Gastrocnemius medialis (tissue), 4 donors: ENCODE data around the gene ARFIP2. TPM values are rescaled to one million over a fixed set of nuclear protein-coding genes. Genes with fewer than 3 reads are reported as not detected.

Source experiments
- ATAC-seq, 2 donors: fragments of 150-250 bp; one replicate each; pipeline ENCODE4 v1.9.1; 2016
- DNase-seq, 2 donors: peaks; one replicate each; pipeline ENCODE4 v3.0.0-alpha.2; 2019
- H3K27ac ChIP-seq, 4 donors: fragments of 200-600 bp; sonication (generic); 1 replicate in 1 of 4; 2 replicates in 3 of 4; pipeline ENCODE4 v1.5.1; 2016 to 2018; ENCODE audit warnings: mild to moderate bottlenecking in 2 of 4, moderate library complexity in 1 of 4
- H3K27me3 ChIP-seq, 3 donors: fragments of 200-600 bp; sonication (generic) in 2 of 3; 1 replicate in 1 of 3; 2 replicates in 2 of 3; pipeline versions ENCODE4 v1.5.1 to v1.6.0; 2016 to 2019; ENCODE audit warnings: mild to moderate bottlenecking in 1 of 3, moderate library complexity in 1 of 3
- H3K36me3 ChIP-seq, 2 donors: fragments of 200-600 bp; sonication (generic) in 1 of 2; one replicate each; pipeline ENCODE4 v1.5.1; 2017 to 2018
- H3K4me1 ChIP-seq, 2 donors: fragments of 200-600 bp; sonication (generic) in 1 of 2; one replicate each; pipeline ENCODE4 v1.5.1; 2016 to 2017; ENCODE audit warnings: mild to moderate bottlenecking in 2 of 2
- H3K4me3 ChIP-seq, 4 donors: fragments of 200-600 bp; sonication (generic) in 3 of 4; 1 replicate in 1 of 4; 2 replicates in 3 of 4; pipeline ENCODE4 v1.5.1; 2016 to 2019; ENCODE audit warnings: mild to moderate bottlenecking in 2 of 4
- H3K9me3 ChIP-seq, 3 donors: fragments of 200-600 bp; sonication (generic) in 2 of 3; 1 replicate in 1 of 3; 2 replicates in 2 of 3; pipeline ENCODE4 v1.5.1; 2016 to 2019
- CTCF ChIP-seq, 5 experiments: fragments of 450-650 bp in 3 of 5; fragments of 200-600 bp in 2 of 5; sonication (generic) in 2 of 5; IDR thresholded peaks in 4 of 5; conservative IDR thresholded peaks in 1 of 5; 1 replicate in 4 of 5; 2 replicates in 1 of 5; pipeline ENCODE4 v1.5.1; 2016 to 2019; ENCODE audit warnings: antibody characterized with exemption in 5 of 5, mild to moderate bottlenecking in 3 of 5, moderate library complexity in 3 of 5
- POLR2A ChIP-seq, 2 donors: fragments of 450-650 bp; IDR thresholded peaks; one replicate each; pipeline ENCODE4 v1.6.1; 2017; ENCODE audit warnings: antibody characterized with exemption in 2 of 2, mild to moderate bottlenecking in 2 of 2, moderate library complexity in 2 of 2
- in situ Hi-C, 4 donors: fragments of 200-750 bp; cut with MboI; loops; one replicate each; pipeline versions ENCODE4 v1.15.0 to v1.8.0; 2017; ENCODE audit warnings: low sequenced_read_pairs in 4 of 4
- intact Hi-C: fragments of 100-400 bp; cut with DNase I; formaldehyde crosslinking; loops from one replicate; pipeline ENCODE4 v1.15.1; 2023; ENCODE audit warnings: low total_unique reads
- total RNA-seq, 4 donors: library from RNA; depleted of rRNA; stranded (reverse); fragments of >200 nt; gene quantifications; one replicate each; pipeline versions ENCODE4 v1.1.0 to v1.2.3, GENCODE V29; 2016

Gene ARFIP2
- total RNA-seq, 4 donors from 2014 or later, result 20.1 to 27.8 (median 24.4) TPM

DNA sequence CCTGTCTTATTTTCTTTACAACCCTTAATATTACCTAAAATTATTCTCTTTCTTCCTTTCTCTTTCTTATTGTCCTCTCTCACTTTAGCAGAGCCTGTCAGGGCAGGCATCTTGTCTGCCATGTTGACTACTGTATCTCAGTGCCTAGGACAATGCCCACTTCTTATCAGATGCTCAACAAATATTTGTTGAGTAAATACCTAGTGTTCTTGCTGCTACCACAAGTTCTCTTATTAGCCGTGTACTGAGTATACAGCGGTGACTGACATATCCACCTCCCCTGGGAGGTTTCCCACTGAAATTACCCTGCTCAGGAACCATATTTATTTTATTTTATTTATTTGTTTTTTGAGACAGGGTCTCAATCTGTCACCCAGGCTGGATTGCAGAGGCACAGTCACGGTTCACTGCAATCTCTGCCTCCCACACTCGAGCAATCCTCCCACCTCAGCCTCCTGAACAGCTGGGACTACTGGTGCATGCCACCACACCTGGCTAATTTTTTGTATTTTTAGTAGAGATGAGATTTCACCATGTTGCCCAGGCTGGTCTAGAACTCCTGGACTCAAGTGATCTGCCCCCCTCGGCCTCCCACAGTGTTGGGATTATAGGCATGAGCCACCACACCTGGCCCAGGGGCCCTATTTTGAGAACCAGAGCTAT is 47.0 kb downstream of the ARFIP2 start:
- TF ChIP-seq POLR2A (IDR thresholded peaks at IDR 0.05) (no peak), CTCF (IDR thresholded peaks at IDR 0.05 in 4 of 5, conservative IDR thresholded peaks at IDR 0.05 in 1 of 5) (no peak)
- no peak for DNase-seq

DNA sequence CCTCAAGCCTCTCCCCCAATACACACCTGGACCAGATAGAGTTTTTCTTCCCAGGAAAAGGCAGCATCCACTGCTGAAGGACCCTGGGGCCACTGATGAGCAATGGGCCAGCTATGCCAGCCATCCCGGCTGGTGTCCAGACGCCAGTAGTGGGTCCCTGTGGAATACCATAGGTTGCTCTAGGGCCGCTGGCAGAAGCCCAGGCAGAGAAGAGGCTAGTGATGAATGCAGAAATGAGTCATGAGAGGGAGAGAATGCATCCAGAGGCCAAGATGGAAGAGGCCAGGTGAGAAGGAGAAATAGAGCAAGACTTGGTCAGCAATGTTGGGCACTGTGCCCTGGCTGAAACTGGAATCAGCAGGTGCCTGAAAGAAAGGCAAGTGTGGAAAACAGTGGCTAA is 49.3 kb downstream of the ARFIP2 start:
- H3K27me3 ChIP-seq, result no peaks in the 10 kb centered on the region
- no peak for TF ChIP-seq CTCF (IDR thresholded peaks at IDR 0.05 in 4 of 5, conservative IDR thresholded peaks at IDR 0.05 in 1 of 5)
- TF ChIP-seq POLR2A (IDR thresholded peaks at IDR 0.05), result no peak
- H3K4me3 ChIP-seq, result no peak overlapping the region
- H3K4me1 ChIP-seq, result no peaks in the 10 kb centered on the region
- ATAC-seq (no peak), DNase-seq (no peak)
- no peaks in the 10 kb centered on the region for H3K36me3 ChIP-seq
- H3K9me3 ChIP-seq, result no peaks in the 10 kb centered on the region
- in situ Hi-C loops, result no loop called here
- H3K27ac ChIP-seq, result no peak overlapping the region
- intact Hi-C loops, result no loop called here

More for the DNA sequence above, 47.0 kb downstream of the ARFIP2 start:
- intact Hi-C loops, result no loop called here
- no peaks in the 10 kb centered on the region for H3K27me3 ChIP-seq
- H3K4me1 ChIP-seq, result no peaks in the 10 kb centered on the region
- H3K4me3 ChIP-seq, result no peak overlapping the region
- no peaks in the 10 kb centered on the region for H3K9me3 ChIP-seq
- in situ Hi-C loops, result no loop called here
- H3K27ac ChIP-seq, result no peak overlapping the region
- no peak for ATAC-seq
- no peaks in the 10 kb centered on the region for H3K36me3 ChIP-seq

DNA sequence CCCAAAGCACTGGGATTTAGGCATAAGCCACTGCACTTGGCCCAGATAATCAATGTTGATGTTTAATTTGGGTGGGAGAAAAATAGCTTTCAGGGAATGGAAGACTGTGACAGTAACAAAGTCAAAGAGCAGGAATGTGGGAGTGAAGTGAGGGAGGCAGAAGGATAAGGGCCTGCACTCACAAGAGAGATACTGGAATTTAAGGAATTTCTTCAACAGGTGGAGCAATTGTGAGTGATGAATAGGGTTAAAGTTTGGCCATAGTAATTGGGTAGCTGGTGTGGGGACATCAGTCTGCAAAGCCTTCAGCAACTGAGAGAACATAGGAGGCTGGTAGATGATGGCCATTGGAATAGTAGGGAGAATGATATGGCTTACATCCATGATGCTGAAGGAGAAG is 53.6 kb downstream of the ARFIP2 start:
- no peak for DNase-seq
- no peaks in the 10 kb centered on the region for H3K36me3 ChIP-seq
- H3K9me3 ChIP-seq, result no peaks in the 10 kb centered on the region
- H3K4me1 ChIP-seq, result no peaks in the 10 kb centered on the region
- no peak for ATAC-seq
- no peak for TF ChIP-seq POLR2A (IDR thresholded peaks at IDR 0.05)
- TF ChIP-seq CTCF (IDR thresholded peaks at IDR 0.05 in 4 of 5, conservative IDR thresholded peaks at IDR 0.05 in 1 of 5), result no peak
- no peaks in the 10 kb centered on the region for H3K27me3 ChIP-seq
- intact Hi-C loops (no loop called here), in situ Hi-C loops (no loop called here)
- H3K27ac ChIP-seq, result no peak overlapping the region
- no peak overlapping the region for H3K4me3 ChIP-seq

Other genes starting within 250 kb of the ARFIP2 start
- gene FHIP1B, start 246.7 kb downstream of the ARFIP2 start, total RNA-seq, result 10 to 100 TPM; 23.9 to 41.7 (median 33.9) TPM
- not detected for gene CNGA4, start 242.2 kb downstream of the ARFIP2 start, total RNA-seq
- gene CCKBR, start 221.5 kb downstream of the ARFIP2 start, total RNA-seq, result not detected
- 10 to 100 TPM; 12.9 to 53.6 (median 34.1) TPM for gene CAVIN3, start 160.8 kb downstream of the ARFIP2 start, total RNA-seq
- 10 to 100 TPM; 19.2 to 56.1 (median 42.4) TPM for gene SMPD1, start 90.9 kb downstream of the ARFIP2 start, total RNA-seq
- gene APBB1, start 62.2 kb downstream of the ARFIP2 start, total RNA-seq, result 10 to 100 TPM; 18.5 to 49.2 (median 46.2) TPM
- 10 to 100 TPM in 1 of 4 donors, 1 to 10 TPM in 1, not detected in 2; 8.7 to 17.6 TPM for gene HPX, start 40.3 kb downstream of the ARFIP2 start, total RNA-seq
- 10 to 100 TPM; 15.3 to 20.0 (median 16.5) TPM for gene TRIM3, start 7.4 kb downstream of the ARFIP2 start, total RNA-seq
- 10 to 100 TPM; 10.0 to 14.5 (median 12.4) TPM for gene TIMM10B, start 170 bp upstream of the ARFIP2 start, total RNA-seq
- gene DNHD1, start 15.9 kb upstream of the ARFIP2 start, total RNA-seq, result 10 to 100 TPM in 1 of 4 donors, 1 to 10 TPM in 3; 3.4 to 10.5 (median 4.3) TPM
- 10 to 100 TPM; 10.9 to 25.7 (median 14.9) TPM for gene RRP8, start 122.3 kb upstream of the ARFIP2 start, total RNA-seq
- gene ILK, start 122.4 kb upstream of the ARFIP2 start, total RNA-seq, result 100 to 1,000 TPM in 1 of 4 donors, 10 to 100 TPM in 3; 48.3 to 113 (median 70.5) TPM
- gene TAF10, start 130.9 kb upstream of the ARFIP2 start, total RNA-seq, result 10 to 100 TPM; 49.8 to 77.8 (median 65.7) TPM
- gene TPP1, start 138.1 kb upstream of the ARFIP2 start, total RNA-seq, result 10 to 100 TPM; 13.9 to 43.4 (median 19.6) TPM
- gene DCHS1, start 174.5 kb upstream of the ARFIP2 start, total RNA-seq, result 1 to 10 TPM; 1.5 to 3.8 (median 2.8) TPM
- gene MRPL17, start 202.0 kb upstream of the ARFIP2 start, total RNA-seq, result 10 to 100 TPM; 25.1 to 33.4 (median 27.7) TPM